Measurements from ENCODE around the gene KY. TPM values are rescaled to one million over a fixed set of nuclear protein-coding genes. Genes with fewer than 3 reads are reported as not detected.

Gene KY
- not detected for polyA plus RNA-seq (2012; ENCODE audit: insufficient read length, low read depth)

- TF ChIP-seq SIN3A (IDR thresholded peaks at IDR 0.05; ENCODE audit: borderline replicate concordance, insufficient read depth, low read length): no peak
- TF ChIP-seq POLR2AphosphoS5 (IDR thresholded peaks at IDR 0.05; ENCODE audit: low read depth, low read length): no peak
These were observed at the start of gene KY for GRCh38 chr3:134650431-134651346. Gene KY, minus strand, starts transcription at chr3:134651022. Its CDS starts 62 bp downstream, at chr3:134650960.

GRCh38 chr3:134699721-134700120 is 48.9 kb upstream of the KY start:
- TF ChIP-seq TAF1 (IDR thresholded peaks at IDR 0.05; ENCODE audit: borderline replicate concordance, insufficient read depth, low read length): no peak
- TF ChIP-seq SIN3A (IDR thresholded peaks at IDR 0.05; ENCODE audit: borderline replicate concordance, insufficient read depth, low read length): no peak
- no peak for TF ChIP-seq REST (IDR thresholded peaks at IDR 0.05; ENCODE audit: insufficient read depth in 1 of 2, low read depth in 2 of 2, low read length in 2 of 2)

- TF ChIP-seq POLR2AphosphoS5 (IDR thresholded peaks at IDR 0.05; ENCODE audit: low read depth, low read length) (no peak), FOXP2 (optimal IDR thresholded peaks at IDR 0.05; ENCODE audit: borderline replicate concordance, extremely low read depth, extremely low read length, insufficient read depth) (no peak), SIN3A (IDR thresholded peaks at IDR 0.05; ENCODE audit: borderline replicate concordance, insufficient read depth, low read length) (no peak), REST (IDR thresholded peaks at IDR 0.05; ENCODE audit: insufficient read depth in 1 of 2, low read depth in 2 of 2, low read length in 2 of 2) (no peak), TAF1 (IDR thresholded peaks at IDR 0.05; ENCODE audit: borderline replicate concordance, insufficient read depth, low read length) (no peak)
These were observed 48.4 kb upstream of the KY start for GRCh38 chr3:134699141-134699711.

GRCh38 chr3:134697830-134698689 is 47.2 kb upstream of the KY start:
- TF ChIP-seq REST (IDR thresholded peaks at IDR 0.05; ENCODE audit: insufficient read depth in 1 of 2, low read depth in 2 of 2, low read length in 2 of 2) (no peak), FOXP2 (optimal IDR thresholded peaks at IDR 0.05; ENCODE audit: borderline replicate concordance, extremely low read depth, extremely low read length, insufficient read depth) (no peak), POLR2AphosphoS5 (IDR thresholded peaks at IDR 0.05; ENCODE audit: low read depth, low read length) (no peak), TAF1 (IDR thresholded peaks at IDR 0.05; ENCODE audit: borderline replicate concordance, insufficient read depth, low read length) (no peak), SIN3A (IDR thresholded peaks at IDR 0.05; ENCODE audit: borderline replicate concordance, insufficient read depth, low read length) (no peak)

GRCh38 chr3:134696155-134696554 is 45.3 kb upstream of the KY start:
- no peak for TF ChIP-seq FOXP2 (optimal IDR thresholded peaks at IDR 0.05; ENCODE audit: borderline replicate concordance, extremely low read depth, extremely low read length, insufficient read depth)
- TF ChIP-seq TAF1 (IDR thresholded peaks at IDR 0.05; ENCODE audit: borderline replicate concordance, insufficient read depth, low read length): no peak
- TF ChIP-seq SIN3A (IDR thresholded peaks at IDR 0.05; ENCODE audit: borderline replicate concordance, insufficient read depth, low read length): no peak
- TF ChIP-seq POLR2AphosphoS5 (IDR thresholded peaks at IDR 0.05; ENCODE audit: low read depth, low read length): no peak
- TF ChIP-seq REST (IDR thresholded peaks at IDR 0.05; ENCODE audit: insufficient read depth in 1 of 2, low read depth in 2 of 2, low read length in 2 of 2): no peak
